Esophagus (tissue), 2 donors: ENCODE measurements around the gene VANGL1. TPM values are rescaled to one million over a fixed set of nuclear protein-coding genes. Genes with fewer than 3 reads are reported as not detected.

Experiments used
- H3K27ac ChIP-seq, 2 donors: one replicate each; pipeline ENCODE4 v1.5.1; 2013; ENCODE audit warnings: low read depth in 2 of 2, mild to moderate bottlenecking in 2 of 2, inconsistent platforms in 1 of 2, low read length in 1 of 2, moderate library complexity in 1 of 2
- H3K27me3 ChIP-seq, 2 donors: one replicate each; pipeline ENCODE4 v1.6.1; 2013; ENCODE audit warnings: low read length in 2 of 2, control low read depth in 1 of 2, mild to moderate bottlenecking in 1 of 2; ENCODE audit not compliant: insufficient read depth in 2 of 2, control insufficient read depth in 1 of 2
- H3K36me3 ChIP-seq, 2 donors: one replicate each; pipeline ENCODE4 v1.6.1; 2013; ENCODE audit warnings: low read length in 1 of 2; ENCODE audit not compliant: control insufficient read depth in 2 of 2, insufficient read depth in 2 of 2
- H3K4me1 ChIP-seq, 2 donors: one replicate each; pipeline ENCODE4 v1.6.1; 2013; ENCODE audit warnings: low read length in 1 of 2; ENCODE audit not compliant: control insufficient read depth in 2 of 2, insufficient read depth in 2 of 2
- H3K4me3 ChIP-seq, 2 donors: one replicate each; pipeline ENCODE4 v1.5.1; 2013; ENCODE audit warnings: low read length in 2 of 2, mild to moderate bottlenecking in 2 of 2, low read depth in 1 of 2, moderate library complexity in 1 of 2
- H3K9me3 ChIP-seq, 2 donors: one replicate each; pipeline ENCODE4 v1.6.1; 2013; ENCODE audit warnings: mild to moderate bottlenecking in 2 of 2, low read depth in 1 of 2, low read length in 1 of 2, moderate library complexity in 1 of 2; ENCODE audit not compliant: control insufficient read depth in 2 of 2, insufficient read depth in 1 of 2
- WGBS, 2 donors: extraction: QIAGEN DNeasy Blood & Tissue Kit; methylation state at CpG; one replicate each; pipeline ENCODE4 v1.1.7; 2013; 5-methylcytosine and 5-hydroxymethylcytosine counted together
- polyA plus RNA-seq, 2 donors: library from polyadenylated mRNA; stranded (reverse); fragments of 200-250 nt; gene quantifications; one replicate each; pipeline ENCODE4 v1.2.3, GENCODE V29; 2013
- donor health status: healthy with polysubstance abuse.
- donor health status: Bipolar disorder and iron deficiency.

VANGL1 gene
- polyA plus RNA-seq, 2 donors: 3.4 to 4.1 TPM

- Histone ChIP-seq H3K4me3 (peak overlapping the region; percentile 84 to 96), H3K36me3 (no peaks in the 10 kb centered on the region), H3K27me3 (no peaks in the 10 kb centered on the region), H3K9me3 (peaks cover 4% of the 10 kb centered on the region in 2 donors), H3K27ac (peak overlapping the region; percentile 86 to 88), H3K4me1 (peaks cover under 1 to 3% of the 10 kb centered on the region in 2 donors)
- 1% methylated on average over 62 to 78 of the region's 78 CpGs for WGBS, 2 donors
Measured at GRCh38 chr1:115642168-115643072, 650 bp downstream of the VANGL1 start.

GRCh38 chr1:115643225-115643624 is 1.5 kb downstream of the VANGL1 start:
- no peaks in the 10 kb centered on the region for H3K36me3 ChIP-seq
- peak overlapping the region in 1 of 2 donors; percentile 84 for H3K4me3 ChIP-seq
- H3K4me1 ChIP-seq: peaks cover 3 to 7% of the 10 kb centered on the region in 2 donors
- no peaks in the 10 kb centered on the region for H3K27me3 ChIP-seq
- H3K27ac ChIP-seq: peak overlapping the region; percentile 9 to 88
- WGBS, 2 donors: 35 to 38% methylated on average over 4 of the region's 4 CpGs
- peaks cover 4% of the 10 kb centered on the region in 2 donors for H3K9me3 ChIP-seq

- Histone ChIP-seq H3K36me3 (no peaks in the 10 kb centered on the region), H3K9me3 (peaks cover 3 to 4% of the 10 kb centered on the region in 2 donors), H3K4me3 (no peak overlapping the region), H3K27me3 (no peaks in the 10 kb centered on the region), H3K4me1 (peaks cover 3 to 8% of the 10 kb centered on the region in 2 donors), H3K27ac (no peak overlapping the region)
- 84% methylated on average over 1 of the region's 1 CpG for WGBS, 2 donors
Measured at GRCh38 chr1:115643666-115644065, 1.9 kb downstream of the VANGL1 start.

GRCh38 chr1:115644109-115644508 is 2.3 kb downstream of the VANGL1 start:
- 82 to 84% methylated on average over 3 of the region's 3 CpGs for WGBS, 2 donors
- Histone ChIP-seq H3K4me3 (no peak overlapping the region), H3K27ac (no peak overlapping the region), H3K9me3 (peaks cover 0 to 4% of the 10 kb centered on the region in 2 donors), H3K36me3 (no peaks in the 10 kb centered on the region), H3K27me3 (no peaks in the 10 kb centered on the region), H3K4me1 (peaks cover 3 to 8% of the 10 kb centered on the region in 2 donors)

GRCh38 chr1:115647047-115647446 is 5.3 kb downstream of the VANGL1 start:
- Histone ChIP-seq H3K4me3 (no peak overlapping the region), H3K36me3 (no peaks in the 10 kb centered on the region), H3K9me3 (no peaks in the 10 kb centered on the region), H3K27ac (no peak overlapping the region), H3K27me3 (no peaks in the 10 kb centered on the region), H3K4me1 (peaks cover 3 to 10% of the 10 kb centered on the region in 2 donors)
- WGBS, 2 donors: 45% methylated on average over 2 of the region's 2 CpGs

- Histone ChIP-seq H3K27ac (no peak overlapping the region), H3K9me3 (no peaks in the 10 kb centered on the region), H3K4me3 (no peak overlapping the region), H3K4me1 (peaks cover 3 to 10% of the 10 kb centered on the region in 2 donors), H3K27me3 (no peaks in the 10 kb centered on the region), H3K36me3 (peaks cover 3% of the 10 kb centered on the region in 2 donors)
- 71 to 85% methylated on average over 2 of the region's 2 CpGs for WGBS, 2 donors
Measured at GRCh38 chr1:115647507-115647906, 5.7 kb downstream of the VANGL1 start.

- Histone ChIP-seq H3K36me3 (peaks cover 3 to 5% of the 10 kb centered on the region in 2 donors), H3K4me3 (no peak overlapping the region), H3K4me1 (peaks cover 3 to 10% of the 10 kb centered on the region in 2 donors), H3K27ac (no peak overlapping the region), H3K27me3 (no peaks in the 10 kb centered on the region), H3K9me3 (no peaks in the 10 kb centered on the region)
- 75 to 81% methylated on average over 3 of the region's 3 CpGs for WGBS, 2 donors
Measured at GRCh38 chr1:115647919-115648650, 6.3 kb downstream of the VANGL1 start.

GRCh38 chr1:115648717-115649691 is 7.2 kb downstream of the VANGL1 start:
- WGBS, 2 donors: 76 to 84% methylated on average over 13 of the region's 13 CpGs
- H3K4me1 ChIP-seq: peaks cover 3 to 10% of the 10 kb centered on the region in 2 donors

GRCh38 chr1:115649964-115650363 is 8.2 kb downstream of the VANGL1 start:
- WGBS, 2 donors: 50 to 69% methylated on average over 3 of the region's 3 CpGs
- no peaks in the 10 kb centered on the region for H3K9me3 ChIP-seq
- no peaks in the 10 kb centered on the region for H3K27me3 ChIP-seq
- peaks cover 8 to 14% of the 10 kb centered on the region in 2 donors for H3K4me1 ChIP-seq
- peaks cover 3 to 5% of the 10 kb centered on the region in 2 donors for H3K36me3 ChIP-seq
- no peak overlapping the region for H3K27ac ChIP-seq
- no peak overlapping the region for H3K4me3 ChIP-seq

More at GRCh38 chr1:115648717-115649691, 7.2 kb downstream of the VANGL1 start:
- Histone ChIP-seq H3K27ac (no peak overlapping the region), H3K27me3 (no peaks in the 10 kb centered on the region), H3K36me3 (peaks cover 3 to 5% of the 10 kb centered on the region in 2 donors), H3K9me3 (no peaks in the 10 kb centered on the region), H3K4me3 (no peak overlapping the region)
